ENCODE measurements around the gene SMPD2.

GRCh38 chr6:109478841-109479624 lies 38.5 kb downstream of the SMPD2 start:
- TF ChIP-seq CTCF (IDR thresholded peaks at IDR 0.05) (peak in 1 of 6 experiments; percentile 6), POLR2A (IDR thresholded peaks at IDR 0.05) (no peak)

All from Peyer's patch (tissue), 4 donors.